AG09319 (cell line): ENCODE results near the gene CYP4F3.
"Not testable (repeated sequence)": the region's sequence is repeated elsewhere in the genome, so short reads cannot be mapped to it uniquely, and the experiment has no call there.

ENCODE experiments used
- DNase-seq: peaks from one replicate; pipeline ENCODE4 v3.0.0-alpha.2; 2010; ENCODE audit warnings: low read depth; ENCODE audit errors: extremely low read depth
- TF ChIP-seq, protein P1 (sequence below): IDR thresholded peaks from 2 replicates; pipeline ENCODE4 v1.5.1; 2011; ENCODE audit warnings: low read depth, mild to moderate bottlenecking, inconsistent platforms, low read length, moderate library complexity

CYP4F3 gene

GRCh38 chr19:15671891-15672579 lies 31.3 kb downstream of the CYP4F3 start:
- TF ChIP-seq, protein P1, sequence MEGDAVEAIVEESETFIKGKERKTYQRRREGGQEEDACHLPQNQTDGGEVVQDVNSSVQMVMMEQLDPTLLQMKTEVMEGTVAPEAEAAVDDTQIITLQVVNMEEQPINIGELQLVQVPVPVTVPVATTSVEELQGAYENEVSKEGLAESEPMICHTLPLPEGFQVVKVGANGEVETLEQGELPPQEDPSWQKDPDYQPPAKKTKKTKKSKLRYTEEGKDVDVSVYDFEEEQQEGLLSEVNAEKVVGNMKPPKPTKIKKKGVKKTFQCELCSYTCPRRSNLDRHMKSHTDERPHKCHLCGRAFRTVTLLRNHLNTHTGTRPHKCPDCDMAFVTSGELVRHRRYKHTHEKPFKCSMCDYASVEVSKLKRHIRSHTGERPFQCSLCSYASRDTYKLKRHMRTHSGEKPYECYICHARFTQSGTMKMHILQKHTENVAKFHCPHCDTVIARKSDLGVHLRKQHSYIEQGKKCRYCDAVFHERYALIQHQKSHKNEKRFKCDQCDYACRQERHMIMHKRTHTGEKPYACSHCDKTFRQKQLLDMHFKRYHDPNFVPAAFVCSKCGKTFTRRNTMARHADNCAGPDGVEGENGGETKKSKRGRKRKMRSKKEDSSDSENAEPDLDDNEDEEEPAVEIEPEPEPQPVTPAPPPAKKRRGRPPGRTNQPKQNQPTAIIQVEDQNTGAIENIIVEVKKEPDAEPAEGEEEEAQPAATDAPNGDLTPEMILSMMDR: no peak
- DNase-seq: no peak

GRCh38 chr19:15672580-15673175 lies 32.0 kb downstream of the CYP4F3 start, which contains the start of gene CYP4F12:
TSS of gene CYP4F12 (plus strand) at chr19:15673087. CDS start at chr19:15673530, 443 bp downstream.
- TF ChIP-seq, protein P1: no peak
- DNase-seq: no peak

DNA sequence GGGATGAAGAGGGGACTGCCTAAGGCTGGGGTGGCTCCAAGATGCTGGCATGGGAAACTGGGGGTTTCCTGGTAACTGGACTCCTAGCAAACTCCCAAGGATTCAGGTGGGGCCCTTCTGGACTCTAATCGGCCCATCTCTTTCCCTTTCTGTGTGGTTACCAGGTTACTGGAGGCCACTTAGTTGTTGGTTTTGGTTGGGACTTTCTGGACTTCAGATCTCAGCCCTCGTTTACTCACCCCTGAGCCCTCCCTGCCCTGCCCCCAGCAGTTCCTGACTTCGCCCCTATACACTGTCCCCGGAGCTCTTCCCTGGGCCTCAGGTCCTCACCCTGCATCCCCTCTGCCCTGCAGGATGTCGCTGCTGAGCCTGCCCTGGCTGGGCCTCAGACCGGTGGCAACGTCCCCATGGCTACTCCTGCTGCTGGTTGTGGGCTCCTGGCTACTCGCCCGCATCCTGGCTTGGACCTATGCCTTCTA lies 32.5 kb downstream of the CYP4F3 start:
- TF ChIP-seq, protein P1: no peak
- DNase-seq: no peak

GRCh38 chr19:15675560-15675959 lies 34.9 kb downstream of the CYP4F3 start:
- TF ChIP-seq, protein P1: no peak
- no peak for DNase-seq

GRCh38 chr19:15679089-15679488 lies 38.4 kb downstream of the CYP4F3 start:
- TF ChIP-seq, protein P1: no peak
- no peak for DNase-seq

GRCh38 chr19:15679865-15680264 lies 39.2 kb downstream of the CYP4F3 start:
- not testable (repeated sequence) for DNase-seq

- DNase-seq: no peak
- TF ChIP-seq, protein P1: no peak
These were observed 40.0 kb downstream of the CYP4F3 start for GRCh38 chr19:15680478-15681322.
